Glomerular visceral epithelial cell (primary cell): ENCODE measurements around the gene NBPF12.
"Not testable (repeated sequence)": the region's sequence is repeated elsewhere in the genome, so short reads cannot be mapped to it uniquely, and the experiment has no call there.

Source experiments
- DNase-seq: peaks from one replicate; pipeline ENCODE4 v3.0.0-alpha.2; 2016; ENCODE audit errors: extremely low spot score

Gene NBPF12

DNA sequence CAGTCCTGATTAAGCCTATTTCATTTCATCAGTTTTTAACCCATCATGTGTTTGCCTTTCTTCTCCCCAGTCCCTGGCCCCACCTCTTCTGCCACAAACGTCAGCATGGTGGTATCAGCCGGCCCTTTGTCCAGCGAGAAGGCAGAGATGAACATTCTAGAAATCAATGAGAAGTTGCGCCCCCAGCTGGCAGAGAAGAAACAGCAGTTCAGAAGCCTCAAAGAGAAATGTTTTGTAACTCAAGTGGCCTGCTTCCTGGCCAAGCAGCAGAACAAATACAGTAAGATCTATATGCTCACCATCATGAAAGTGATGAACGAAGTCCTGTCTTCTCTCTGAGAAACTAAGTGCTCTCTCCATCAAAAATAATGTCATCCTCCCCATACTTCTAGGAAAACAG is 34.6 kb downstream of the NBPF12 start:
- not testable (repeated sequence) for DNase-seq

DNA sequence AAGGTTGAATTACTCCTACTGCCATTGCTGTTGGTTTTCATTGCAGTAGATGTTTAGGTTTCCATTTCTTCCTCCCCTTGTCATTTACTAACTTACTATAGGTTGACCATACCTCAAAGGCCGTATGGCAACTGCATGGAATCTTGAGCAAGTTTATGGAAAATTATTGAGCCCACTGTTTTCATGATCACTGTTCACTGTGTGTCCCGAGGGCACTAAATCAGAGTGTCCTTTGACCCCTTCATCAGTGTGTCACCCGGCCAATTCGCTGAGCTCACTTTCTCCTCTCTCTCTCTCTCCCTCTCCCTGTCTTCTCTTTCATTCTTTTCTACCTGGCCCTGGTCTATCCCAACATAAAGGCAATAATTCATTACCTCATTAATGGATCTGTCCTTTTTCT is 47.7 kb downstream of the NBPF12 start:
- not testable (repeated sequence) for DNase-seq

DNA sequence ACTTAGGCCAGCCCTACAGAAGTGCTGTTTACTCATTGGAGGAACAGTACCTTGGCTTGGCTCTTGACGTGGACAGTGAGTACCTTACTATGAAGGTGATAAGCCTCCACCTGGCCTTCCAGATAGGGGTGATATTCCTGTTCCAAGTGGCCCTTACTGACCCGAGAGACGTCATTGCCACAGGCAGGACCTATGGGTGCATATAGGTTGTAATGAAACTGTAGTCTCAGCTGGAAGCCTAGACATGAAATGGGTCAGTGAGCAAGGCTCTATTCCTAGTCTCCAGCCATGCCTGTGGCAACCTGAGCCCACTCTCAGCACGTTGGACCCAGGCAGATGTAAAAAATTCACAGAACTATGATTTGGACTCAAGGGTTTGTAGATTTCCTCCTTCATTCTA is 48.3 kb downstream of the NBPF12 start:
- not testable (repeated sequence) for DNase-seq

DNA sequence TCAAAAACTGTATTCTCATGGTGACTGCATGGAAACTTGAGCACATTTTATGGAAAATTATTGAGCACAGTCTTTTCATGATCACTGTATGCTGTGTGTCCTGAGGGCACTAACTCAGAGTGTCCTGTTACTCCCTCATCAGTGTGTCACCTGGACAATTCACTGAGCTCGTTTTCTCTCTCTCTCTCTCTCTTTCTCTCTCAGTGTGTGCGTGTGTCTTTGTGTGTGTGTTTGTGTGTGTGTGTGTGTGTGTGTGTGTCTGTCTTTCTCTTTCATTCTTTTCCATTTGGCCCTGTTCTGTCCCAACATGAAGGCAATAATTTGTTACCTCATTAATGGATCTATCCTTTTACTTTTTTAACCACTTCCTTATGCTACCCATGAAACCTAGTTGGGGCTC is 49.4 kb downstream of the NBPF12 start:
- DNase-seq: not testable (repeated sequence)

DNA sequence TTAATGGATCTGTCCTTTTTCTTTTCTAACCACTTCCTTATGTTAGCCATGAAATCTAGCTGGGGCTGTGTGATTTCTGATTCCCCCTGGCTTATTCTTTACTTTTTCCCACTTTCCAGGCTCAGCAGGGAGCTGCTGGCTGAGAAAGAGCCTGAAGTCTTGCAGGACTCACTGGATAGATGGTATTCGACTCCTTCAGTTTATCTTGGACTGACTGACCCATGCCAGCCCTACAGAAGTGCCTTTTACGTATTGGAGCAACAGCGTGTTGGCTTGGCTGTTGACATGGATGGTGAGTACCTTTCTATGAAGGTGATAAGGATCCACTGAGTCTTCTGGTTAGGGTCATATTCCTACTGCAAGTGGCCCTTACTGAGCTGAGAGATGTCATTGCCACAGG is 51.3 kb downstream of the NBPF12 start:
- peak; percentile 8 for DNase-seq

DNA sequence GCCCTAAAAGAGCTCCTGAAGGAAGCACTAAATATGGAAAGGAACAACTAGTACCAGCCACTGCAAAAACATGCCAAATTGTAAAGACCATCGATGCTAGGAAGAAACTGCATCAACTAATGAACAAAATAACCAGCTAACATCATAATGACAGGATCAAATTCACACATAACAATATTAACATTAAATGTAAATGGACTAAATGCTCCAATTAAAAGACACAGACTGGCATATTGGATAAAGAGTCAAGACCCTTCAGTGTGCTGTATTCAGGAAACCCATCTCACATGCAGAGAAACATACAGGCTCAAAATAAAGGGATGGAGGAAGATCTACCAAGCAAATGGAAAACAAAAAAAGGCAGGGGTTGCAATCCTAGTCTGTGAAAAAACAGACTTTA is 70.4 kb downstream of the NBPF12 start:
- DNase-seq: not testable (repeated sequence)

DNA sequence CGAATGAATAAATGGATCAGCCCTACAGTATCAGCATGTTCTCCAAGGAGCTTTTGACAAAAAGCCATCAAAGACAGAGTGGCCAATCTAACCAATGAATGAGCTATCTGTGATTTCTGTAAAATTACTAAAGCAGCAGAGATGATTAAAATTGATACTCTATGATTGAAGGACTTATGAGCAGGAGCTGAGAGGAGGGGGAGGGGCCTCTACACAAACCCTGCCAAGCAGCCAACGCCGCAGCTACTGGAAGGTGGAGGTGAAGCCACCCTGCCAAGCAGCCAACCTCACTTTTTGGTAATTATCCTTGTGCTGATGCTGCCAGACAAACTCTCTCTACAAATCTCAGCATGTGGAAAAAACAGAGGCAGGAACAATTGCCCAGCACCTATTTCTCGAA is 88.9 kb downstream of the NBPF12 start:
- not testable (repeated sequence) for DNase-seq

DNA sequence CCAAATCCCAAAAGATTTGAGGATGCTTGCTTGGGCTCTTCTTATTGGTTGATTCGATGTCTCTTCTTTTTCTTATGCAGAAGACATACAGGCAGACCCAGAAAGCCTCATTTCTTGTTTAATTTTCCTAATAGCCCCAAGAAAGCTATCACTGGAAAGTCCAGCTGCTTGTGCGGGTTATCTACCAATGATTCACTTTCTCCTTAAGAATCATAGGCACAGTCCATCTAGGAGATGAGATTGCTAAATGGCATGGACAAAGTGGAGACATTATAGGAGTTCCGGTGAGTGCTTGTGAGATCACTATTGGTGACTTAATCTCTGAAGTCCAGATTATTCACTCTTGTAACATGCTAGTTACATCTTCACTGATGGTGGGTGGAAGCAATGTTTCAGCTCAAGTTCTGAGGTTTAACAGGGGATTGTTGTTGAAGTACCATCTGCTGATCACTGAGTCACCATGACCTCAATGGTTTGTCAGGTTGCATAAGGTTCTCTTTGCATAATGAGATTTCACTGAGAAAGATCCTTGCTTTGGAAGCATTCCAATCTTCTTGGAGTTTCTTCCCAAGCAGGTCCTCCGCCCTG is 92.0 kb downstream of the NBPF12 start:
- not testable (repeated sequence) for DNase-seq

DNA sequence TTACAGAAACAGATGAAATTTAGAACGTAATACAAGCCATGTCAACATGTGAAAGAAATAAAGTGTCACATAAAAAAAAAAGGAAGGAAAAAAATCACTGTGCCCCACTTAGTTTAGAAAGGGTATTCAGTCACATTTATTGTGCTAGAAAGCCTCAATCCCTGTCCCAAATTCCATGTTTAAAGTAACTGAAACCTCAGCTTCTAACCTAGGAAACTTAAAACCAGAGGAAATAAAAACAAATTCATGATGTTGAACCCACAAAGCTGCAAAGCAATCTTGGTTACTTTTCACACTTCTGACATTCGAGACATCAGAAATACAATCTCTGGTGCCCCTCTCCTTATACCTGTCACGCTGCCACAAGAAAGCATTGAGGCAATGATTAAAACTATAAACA is 101.8 kb downstream of the NBPF12 start:
- DNase-seq: no peak

DNA sequence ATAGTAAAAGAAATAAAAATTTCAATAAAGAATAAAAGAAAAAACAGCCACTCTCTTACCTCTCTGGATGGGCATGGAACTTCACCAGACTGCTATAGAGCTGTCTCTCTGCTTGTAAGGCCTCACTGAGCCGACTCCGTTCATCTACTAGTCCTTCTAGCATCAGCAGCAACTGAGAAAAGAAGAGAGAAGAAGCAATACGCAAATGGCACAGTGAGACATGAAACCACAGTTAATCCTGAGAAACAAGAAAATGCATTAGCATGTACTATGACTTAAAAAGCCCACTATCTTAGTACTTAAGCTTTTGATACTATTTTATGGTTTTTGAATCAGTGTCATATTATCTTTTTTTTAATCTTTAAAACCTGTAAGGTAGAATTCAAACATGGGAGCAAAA is 104.8 kb downstream of the NBPF12 start:
- not testable (repeated sequence) for DNase-seq

DNA sequence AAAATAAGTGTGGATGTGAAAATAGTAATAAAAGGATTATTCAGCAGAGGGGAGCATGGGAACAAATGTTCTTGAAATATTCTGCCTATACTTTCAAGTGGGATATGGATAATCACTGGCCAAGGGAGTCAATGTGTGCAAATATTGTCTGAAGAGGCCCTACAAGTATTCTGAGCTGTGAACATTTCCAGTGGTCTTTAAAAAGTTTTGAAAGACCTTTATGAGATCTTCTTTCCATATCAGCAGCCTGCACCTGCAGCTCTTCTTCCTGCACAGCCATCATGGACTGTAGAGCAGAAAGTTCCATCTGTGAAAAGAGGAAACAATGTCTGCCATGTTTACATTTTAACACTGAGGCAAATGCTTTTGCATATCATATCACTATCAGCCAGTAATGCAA is 106.4 kb downstream of the NBPF12 start:
- not testable (repeated sequence) for DNase-seq
